ENCODE data around the gene ZNF488.
"Not testable (repeated sequence)": the region's sequence is repeated elsewhere in the genome, so short reads cannot be mapped to it uniquely, and the experiment has no call there.

Gene ZNF488

GRCh38 chr10:47386104-47386503 is 2.0 kb upstream of the ZNF488 start:
- H3K27ac ChIP-seq; DNase-seq (ENCODE audit: low read depth, low spot score): not testable (repeated sequence)

GRCh38 chr10:47383261-47384147 is 589 bp downstream of the ZNF488 start:
- no peak overlapping the region for H3K27ac ChIP-seq
- DNase-seq (ENCODE audit: low read depth, low spot score) = no peak

GRCh38 chr10:47381427-47382379 is 2.4 kb downstream of the ZNF488 start:
- no peak for DNase-seq (ENCODE audit: low read depth, low spot score)
- no peak overlapping the region for H3K27ac ChIP-seq

- DNase-seq (ENCODE audit: low read depth, low spot score) = no peak
- no peak overlapping the region for H3K27ac ChIP-seq
Measured at GRCh38 chr10:47381103-47381395, 3.0 kb downstream of the ZNF488 start.

GRCh38 chr10:47380341-47381102 is 3.6 kb downstream of the ZNF488 start:
- DNase-seq (ENCODE audit: low read depth, low spot score) = no peak
- no peak overlapping the region for H3K27ac ChIP-seq

- DNase-seq (ENCODE audit: low read depth, low spot score) = no peak
- H3K27ac ChIP-seq = no peak overlapping the region
Measured at GRCh38 chr10:47379901-47380300, 4.2 kb downstream of the ZNF488 start.

GRCh38 chr10:47379445-47379785 is 4.7 kb downstream of the ZNF488 start:
- no peak overlapping the region for H3K27ac ChIP-seq
- no peak for DNase-seq (ENCODE audit: low read depth, low spot score)

- no peak for DNase-seq (ENCODE audit: low read depth, low spot score)
- H3K27ac ChIP-seq = no peak overlapping the region
Measured at GRCh38 chr10:47378606-47379444, 5.3 kb downstream of the ZNF488 start.

GRCh38 chr10:47378183-47378510 is 5.9 kb downstream of the ZNF488 start:
- H3K27ac ChIP-seq = no peak overlapping the region
- no peak for DNase-seq (ENCODE audit: low read depth, low spot score)

- no peak for DNase-seq (ENCODE audit: low read depth, low spot score)
- H3K27ac ChIP-seq = no peak overlapping the region
Measured at GRCh38 chr10:47376522-47377220, 7.4 kb downstream of the ZNF488 start.

GRCh38 chr10:47374611-47375536 is 9.2 kb downstream of the ZNF488 start:
- no peak overlapping the region for H3K27ac ChIP-seq
- DNase-seq (ENCODE audit: low read depth, low spot score) = no peak

GRCh38 chr10:47372726-47373125 is 11.4 kb downstream of the ZNF488 start:
- DNase-seq (ENCODE audit: low read depth, low spot score) = no peak
- H3K27ac ChIP-seq = no peak overlapping the region

GRCh38 chr10:47371629-47372485 is 12.2 kb downstream of the ZNF488 start:
- DNase-seq (ENCODE audit: low read depth, low spot score) = no peak
- H3K27ac ChIP-seq = no peak overlapping the region

- H3K27ac ChIP-seq = no peak overlapping the region
- DNase-seq (ENCODE audit: low read depth, low spot score) = no peak
Measured at GRCh38 chr10:47370878-47371277, 13.2 kb downstream of the ZNF488 start.

GRCh38 chr10:47370015-47370767 is 13.9 kb downstream of the ZNF488 start:
- H3K27ac ChIP-seq = no peak overlapping the region
- DNase-seq (ENCODE audit: low read depth, low spot score) = no peak

- H3K27ac ChIP-seq = no peak overlapping the region
- no peak for DNase-seq (ENCODE audit: low read depth, low spot score)
Measured at GRCh38 chr10:47369251-47369894, 14.7 kb downstream of the ZNF488 start.

Measured in epithelial cell of prostate (primary cell).